ENCODE measurements around the gene UBA52. TPM values are rescaled to one million over a fixed set of nuclear protein-coding genes. Genes with fewer than 3 reads are reported as not detected.

UBA52 gene
- total RNA-seq, 3 donors from 2014 or later (not counting 1 experiment from before 2014, with no cell fraction given), result 1,016 to 1,271 (median 1,271) TPM

GRCh38 chr19:18612051-18612771 lies 40.6 kb downstream of the UBA52 start:
- Mint-ChIP-seq H3K36me3 (no peaks in the 10 kb centered on the region), H3K4me3 (peak overlapping the region; percentile 57), H3K27me3 (ENCODE audit: low read depth in 2 of 2) (peaks cover 41 to 63% of the 10 kb centered on the region in 2 donors), H3K9me3 (no peaks in the 10 kb centered on the region), H3K27ac (no peak overlapping the region), H3K4me1 (peaks cover 4 to 28% of the 10 kb centered on the region in 2 donors)
- peaks cover 31% of the 10 kb centered on the region for H3K4me1 ChIP-seq (ENCODE audit: control insufficient read depth, insufficient read depth, low read length)
- H3K27me3 ChIP-seq (ENCODE audit: control insufficient read depth, insufficient read depth, low read length), result peaks cover 56% of the 10 kb centered on the region
- H3K27ac ChIP-seq (ENCODE audit: low read length), result no peak overlapping the region
- no peak for TF ChIP-seq CTCF (IDR thresholded peaks at IDR 0.05)
- H3K36me3 ChIP-seq (ENCODE audit: control insufficient read depth, insufficient read depth, low read length), result no peaks in the 10 kb centered on the region
- DNase-seq (peak in 1 of 2 donors; percentile 34), ATAC-seq (peak in 2 of 3 donors; percentile 10 to 11)
- H3K9me3 ChIP-seq (ENCODE audit: control insufficient read depth, insufficient read depth, low read length), result no peaks in the 10 kb centered on the region
- H3K4me3 ChIP-seq (ENCODE audit: low read length), result peak overlapping the region; percentile 12
- intact Hi-C loops (cut with micrococcal nuclease), result no loop called here
- 3% methylated on average over 25 of the region's 30 CpGs for WGBS (ENCODE audit: insufficient coverage)

GRCh38 chr19:18612772-18613588 lies 41.3 kb downstream of the UBA52 start, which contains the start of gene TMEM59L:
TMEM59L (plus strand) TSS chr19:18612870; CDS start chr19:18612959, 89 bp downstream.
- peaks cover 37 to 60% of the 10 kb centered on the region in 2 donors for H3K27me3 Mint-ChIP-seq (ENCODE audit: low read depth in 2 of 2)
- no peak within 1 kb of the TSS for H3K27ac Mint-ChIP-seq
- H3K4me1 Mint-ChIP-seq, result peaks cover 4 to 23% of the 10 kb centered on the region in 2 donors
- intact Hi-C loops (cut with micrococcal nuclease), result no loop called here
- Histone ChIP-seq H3K4me3 (ENCODE audit: low read length) (peak within 1 kb of the TSS; percentile 12), H3K27ac (ENCODE audit: low read length) (no peak within 1 kb of the TSS), H3K36me3 (ENCODE audit: control insufficient read depth, insufficient read depth, low read length) (no peaks in the 10 kb centered on the region), H3K27me3 (ENCODE audit: control insufficient read depth, insufficient read depth, low read length) (peaks cover 52% of the 10 kb centered on the region), H3K4me1 (ENCODE audit: control insufficient read depth, insufficient read depth, low read length) (peaks cover 23% of the 10 kb centered on the region), H3K9me3 (ENCODE audit: control insufficient read depth, insufficient read depth, low read length) (no peaks in the 10 kb centered on the region)
- DNase-seq, result peak; percentile 42 to 73
- peak within 1 kb of the TSS; percentile 57 for H3K4me3 Mint-ChIP-seq
- ATAC-seq, result peak; percentile 48 to 83 (median 76)
- no peaks in the 10 kb centered on the region for H3K36me3 Mint-ChIP-seq
- H3K9me3 Mint-ChIP-seq, result no peaks in the 10 kb centered on the region
- TF ChIP-seq CTCF (IDR thresholded peaks at IDR 0.05), result no peak
- 2% methylated on average over 70 of the region's 70 CpGs for WGBS (ENCODE audit: insufficient coverage)

- H3K4me1 Mint-ChIP-seq, result peaks cover 4 to 23% of the 10 kb centered on the region in 2 donors
- peaks cover 30 to 54% of the 10 kb centered on the region in 2 donors for H3K27me3 Mint-ChIP-seq (ENCODE audit: low read depth in 2 of 2)
- Histone ChIP-seq H3K27me3 (ENCODE audit: control insufficient read depth, insufficient read depth, low read length) (peaks cover 46% of the 10 kb centered on the region), H3K9me3 (ENCODE audit: control insufficient read depth, insufficient read depth, low read length) (no peaks in the 10 kb centered on the region), H3K36me3 (ENCODE audit: control insufficient read depth, insufficient read depth, low read length) (no peaks in the 10 kb centered on the region), H3K27ac (ENCODE audit: low read length) (no peak overlapping the region), H3K4me1 (ENCODE audit: control insufficient read depth, insufficient read depth, low read length) (peaks cover 22% of the 10 kb centered on the region), H3K4me3 (ENCODE audit: low read length) (no peak overlapping the region)
- ATAC-seq (no peak), DNase-seq (no peak)
- TF ChIP-seq CTCF (IDR thresholded peaks at IDR 0.05), result no peak
- WGBS (ENCODE audit: insufficient coverage), result 36% methylated on average over 23 of the region's 23 CpGs
- H3K36me3 Mint-ChIP-seq, result no peaks in the 10 kb centered on the region
- H3K9me3 Mint-ChIP-seq, result no peaks in the 10 kb centered on the region
- intact Hi-C loops (cut with micrococcal nuclease), result no loop called here
- H3K27ac Mint-ChIP-seq, result no peak overlapping the region
- peak overlapping the region; percentile 31 for H3K4me3 Mint-ChIP-seq
Observed at GRCh38 chr19:18613589-18614234, 42.1 kb downstream of the UBA52 start.
